ELF-1 (cell line): ENCODE measurements around the gene FCGR1A.
"Not testable (repeated sequence)": the region's sequence is repeated elsewhere in the genome, so short reads cannot be mapped to it uniquely, and the experiment has no call there.

ENCODE experiments used
- DNase-seq: peaks from one replicate; pipeline ENCODE4 v3.0.0-alpha.2; 2016; ENCODE audit warnings: low read depth, low spot score

Gene FCGR1A

DNA sequence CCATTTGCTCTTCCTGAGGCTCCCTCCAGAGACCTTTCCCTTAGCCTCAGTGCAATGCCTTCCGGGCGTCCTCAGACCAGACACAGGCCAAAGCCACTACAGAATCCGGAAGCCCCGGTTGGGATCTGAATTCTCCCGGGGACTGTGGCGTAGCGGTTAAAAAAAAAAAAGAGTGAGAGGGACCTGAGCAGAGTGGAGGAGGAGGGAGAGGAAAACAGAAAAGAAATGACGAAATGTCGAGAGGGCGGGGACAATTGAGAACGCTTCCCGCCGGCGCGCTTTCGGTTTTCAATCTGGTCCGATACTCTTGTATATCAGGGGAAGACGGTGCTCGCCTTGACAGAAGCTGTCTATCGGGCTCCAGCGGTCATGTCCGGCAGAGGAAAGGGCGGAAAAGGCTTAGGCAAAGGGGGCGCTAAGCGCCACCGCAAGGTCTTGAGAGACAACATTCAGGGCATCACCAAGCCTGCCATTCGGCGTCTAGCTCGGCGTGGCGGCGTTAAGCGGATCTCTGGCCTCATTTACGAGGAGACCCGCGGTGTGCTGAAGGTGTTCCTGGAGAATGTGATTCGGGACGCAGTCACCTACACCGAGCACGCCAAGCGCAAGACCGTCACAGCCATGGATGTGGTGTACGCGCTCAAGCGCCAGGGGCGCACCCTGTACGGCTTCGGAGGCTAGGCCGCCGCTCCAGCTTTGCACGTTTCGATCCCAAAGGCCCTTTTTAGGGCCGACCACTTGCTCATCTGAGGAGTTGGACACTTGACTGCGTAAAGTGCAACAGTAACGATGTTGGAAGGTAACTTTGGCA is 50.0 kb downstream of the FCGR1A start:
- not testable (repeated sequence) for DNase-seq

- not testable (repeated sequence) for DNase-seq
These were observed 50.6 kb downstream of the FCGR1A start for GRCh38 chr1:149833144-149833543.

GRCh38 chr1:149841149-149841548 is 58.7 kb downstream of the FCGR1A start:
- not testable (repeated sequence) for DNase-seq
